Testis (tissue), 2 donors: ENCODE data around the gene ANO7.

Experiments
- POLR2A ChIP-seq: fragments of 450-650 bp; IDR thresholded peaks from one replicate; pipeline ENCODE4 v1.6.1; 2017; ENCODE audit warnings: antibody characterized with exemption, mild to moderate bottlenecking, moderate library complexity
- TF ChIP-seq, protein P1 (sequence below), 3 experiments: fragments of 450-650 bp in 2 of 3; fragments of 200-600 bp in 1 of 3; sonication (generic) in 1 of 3; IDR thresholded peaks; one replicate each; pipeline ENCODE4 v1.5.1; 2016 to 2019; ENCODE audit warnings: antibody characterized with exemption in 3 of 3, mild to moderate bottlenecking in 2 of 3, moderate library complexity in 1 of 3

GRCh38 chr2:241173557-241173956 lies 14.9 kb upstream of the ANO7 start:
- TF ChIP-seq, protein P1, sequence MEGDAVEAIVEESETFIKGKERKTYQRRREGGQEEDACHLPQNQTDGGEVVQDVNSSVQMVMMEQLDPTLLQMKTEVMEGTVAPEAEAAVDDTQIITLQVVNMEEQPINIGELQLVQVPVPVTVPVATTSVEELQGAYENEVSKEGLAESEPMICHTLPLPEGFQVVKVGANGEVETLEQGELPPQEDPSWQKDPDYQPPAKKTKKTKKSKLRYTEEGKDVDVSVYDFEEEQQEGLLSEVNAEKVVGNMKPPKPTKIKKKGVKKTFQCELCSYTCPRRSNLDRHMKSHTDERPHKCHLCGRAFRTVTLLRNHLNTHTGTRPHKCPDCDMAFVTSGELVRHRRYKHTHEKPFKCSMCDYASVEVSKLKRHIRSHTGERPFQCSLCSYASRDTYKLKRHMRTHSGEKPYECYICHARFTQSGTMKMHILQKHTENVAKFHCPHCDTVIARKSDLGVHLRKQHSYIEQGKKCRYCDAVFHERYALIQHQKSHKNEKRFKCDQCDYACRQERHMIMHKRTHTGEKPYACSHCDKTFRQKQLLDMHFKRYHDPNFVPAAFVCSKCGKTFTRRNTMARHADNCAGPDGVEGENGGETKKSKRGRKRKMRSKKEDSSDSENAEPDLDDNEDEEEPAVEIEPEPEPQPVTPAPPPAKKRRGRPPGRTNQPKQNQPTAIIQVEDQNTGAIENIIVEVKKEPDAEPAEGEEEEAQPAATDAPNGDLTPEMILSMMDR (IDR thresholded peaks at IDR 0.05), result no peak
- no peak for TF ChIP-seq POLR2A
